ENCODE results near the gene COA8.

Gene COA8

DNA sequence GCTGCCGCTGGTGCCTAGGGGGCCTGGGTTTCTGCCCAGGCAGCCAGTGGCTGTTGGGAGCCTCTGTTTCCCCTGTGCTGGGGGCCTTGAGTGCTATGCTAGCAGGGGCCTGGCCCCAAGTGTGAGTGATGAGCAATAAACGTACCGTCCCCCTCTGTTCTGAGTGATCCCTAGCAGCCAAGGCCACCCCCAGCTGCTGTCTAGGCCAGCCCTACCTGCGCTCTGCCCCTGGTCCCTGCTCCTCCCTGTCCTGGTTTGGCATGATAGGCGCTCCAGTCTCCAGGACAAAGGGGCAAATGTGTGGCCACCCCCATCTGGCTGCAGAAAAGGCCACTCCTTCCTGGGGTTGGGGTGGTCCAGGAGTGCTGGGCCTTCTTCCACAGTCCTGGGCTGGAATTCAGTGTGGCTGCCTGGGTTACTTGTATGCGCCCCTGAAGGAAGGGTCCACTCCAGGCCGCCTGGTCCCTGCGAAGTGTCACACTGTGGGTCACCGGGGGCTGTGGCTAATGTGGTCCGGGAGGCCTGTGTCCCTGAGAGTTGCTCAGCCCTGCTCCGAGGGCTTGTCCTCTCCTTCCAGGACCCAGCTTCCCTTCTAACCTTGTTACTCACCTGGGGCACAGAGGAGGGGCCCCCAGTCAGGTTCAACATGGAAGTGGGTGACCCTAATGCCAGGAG lies 26.7 kb upstream of the COA8 start:
- no peak for DNase-seq

DNA sequence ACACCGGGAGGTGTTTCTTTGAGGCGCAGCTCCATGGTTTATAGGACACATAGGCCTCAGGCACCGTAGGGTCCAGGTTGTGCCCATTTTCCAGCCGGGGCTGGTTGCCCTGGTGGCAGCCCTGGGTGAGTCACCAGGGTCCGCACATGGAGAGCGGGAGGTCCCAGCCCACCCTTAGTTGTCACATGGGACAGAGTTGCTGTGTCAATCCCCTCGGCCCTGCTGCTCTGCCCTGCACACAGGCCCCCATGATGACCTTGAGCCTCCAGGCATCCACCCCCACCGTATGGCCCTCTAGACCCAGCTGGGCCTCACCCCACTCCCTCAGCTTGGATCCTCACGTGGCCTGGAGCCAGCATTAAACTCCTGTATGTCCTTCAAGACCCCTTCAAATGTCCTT lies 26.1 kb upstream of the COA8 start:
- no peak for DNase-seq

DNA sequence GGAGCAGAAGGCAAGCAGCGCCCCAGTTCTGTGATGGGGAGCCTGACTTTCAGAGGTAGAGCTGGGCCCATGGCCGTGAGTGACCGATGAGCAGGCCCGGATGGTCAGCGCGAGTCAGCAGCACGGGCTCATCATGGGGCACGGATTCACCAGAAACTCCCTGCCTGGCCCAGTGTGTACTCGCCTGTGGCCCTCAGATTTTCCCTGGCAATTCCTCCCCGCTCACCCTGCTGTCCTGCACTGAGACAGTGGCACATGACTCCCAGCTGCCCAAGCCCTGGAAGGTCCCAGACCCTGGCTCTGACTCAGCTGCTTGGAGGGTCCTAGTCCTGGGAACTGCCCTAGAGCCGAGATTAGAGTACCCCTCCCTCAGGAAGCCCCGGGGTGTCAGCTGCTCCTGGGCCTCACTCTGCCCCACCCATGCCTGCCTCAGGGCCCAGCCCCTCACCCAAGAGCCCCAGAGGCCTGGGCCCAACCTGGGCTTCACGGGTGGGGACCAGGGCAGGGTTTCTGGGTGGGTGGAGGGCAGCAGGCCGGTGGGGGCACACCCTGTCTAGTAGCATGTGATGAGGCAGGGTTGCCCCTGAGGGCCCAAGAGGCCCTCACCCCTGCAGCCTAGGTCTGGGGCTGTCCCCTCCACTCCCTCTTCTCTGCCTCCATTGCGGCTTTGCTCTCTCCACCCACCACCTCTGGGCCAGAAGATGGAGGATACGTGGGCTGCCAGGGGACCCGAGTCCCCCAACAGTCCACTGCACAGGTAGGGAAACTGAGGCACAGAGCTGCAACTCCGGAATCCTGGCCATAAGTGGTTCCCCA lies 25.4 kb upstream of the COA8 start:
- no peak for DNase-seq

DNA sequence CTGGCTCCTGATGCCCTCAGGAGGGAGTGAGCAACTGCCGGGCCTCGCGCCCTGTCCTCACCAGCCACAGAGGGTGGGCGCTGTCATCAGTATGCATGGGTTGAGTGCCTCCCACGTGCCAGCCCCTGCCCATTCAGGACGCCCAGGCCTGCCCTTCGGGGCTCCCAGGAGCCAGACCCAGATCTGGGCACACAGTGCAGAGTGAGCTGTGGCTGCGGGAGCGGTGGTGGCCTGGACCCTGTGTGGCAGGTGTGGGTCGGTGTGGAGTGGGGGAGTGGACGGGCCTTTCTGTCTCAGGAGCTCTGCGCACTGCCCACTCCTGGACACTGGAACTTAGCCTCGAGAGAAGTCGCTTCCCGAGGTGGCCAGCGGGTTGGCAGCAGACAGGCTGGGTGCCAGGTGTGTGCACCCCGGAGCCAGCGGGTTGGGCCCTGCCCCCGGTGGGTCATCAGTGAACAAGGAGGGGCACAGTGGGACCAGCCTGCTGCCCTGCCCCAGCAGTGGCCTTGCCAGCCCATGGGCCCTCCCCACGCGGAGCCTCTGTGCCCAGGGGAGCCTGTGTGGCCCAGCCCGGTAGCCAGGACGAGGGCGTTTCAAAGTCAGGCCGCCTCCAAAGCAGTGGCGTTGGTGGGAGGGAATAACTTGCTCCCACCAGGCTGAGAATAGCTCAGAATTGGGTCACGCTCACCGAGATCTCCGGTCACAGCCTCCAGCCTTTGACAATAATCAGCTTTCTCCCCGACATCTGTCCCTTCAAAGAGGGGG lies 24.3 kb upstream of the COA8 start:
- peak in 10 of 56 donors; percentile 23 to 65 (median 53) for DNase-seq

DNA sequence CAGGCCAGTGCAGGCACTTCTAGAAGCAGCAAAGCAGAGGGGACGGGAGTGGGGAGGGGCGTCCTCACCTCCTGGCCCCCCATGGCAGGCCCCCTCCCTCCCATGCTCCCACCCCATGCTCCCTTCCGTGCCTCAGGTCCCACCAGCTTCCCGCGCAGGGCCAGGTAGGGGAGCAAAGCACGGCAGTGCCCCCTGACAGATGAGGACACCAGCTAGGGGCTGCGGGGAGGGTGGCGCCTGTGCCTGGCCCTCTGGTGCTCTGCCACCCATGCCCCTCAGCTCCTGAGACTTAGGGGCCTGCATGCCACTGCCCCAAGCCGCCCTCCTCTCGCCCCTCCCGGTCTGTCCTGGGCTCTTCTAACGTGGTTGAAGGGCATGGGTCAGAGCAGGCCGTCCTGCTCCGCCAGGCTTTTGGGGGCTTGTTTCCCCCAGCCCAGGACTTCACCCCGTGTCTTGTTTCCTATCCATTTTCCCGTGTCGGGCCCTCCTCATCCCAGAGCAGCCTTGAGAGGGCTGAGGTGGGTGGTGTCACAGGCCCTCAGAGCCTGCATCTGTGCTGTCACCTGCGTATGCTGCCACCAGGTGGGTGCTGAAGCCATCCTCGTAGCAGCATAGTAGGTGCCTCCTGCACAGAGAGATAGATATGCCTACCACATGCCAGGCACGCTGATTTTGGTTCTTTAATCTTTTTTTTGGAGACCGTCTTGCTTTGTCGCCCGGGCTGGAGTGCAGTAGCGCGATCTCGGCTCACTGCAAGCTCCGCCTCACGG lies 23.5 kb upstream of the COA8 start:
- DNase-seq, result no peak

DNA sequence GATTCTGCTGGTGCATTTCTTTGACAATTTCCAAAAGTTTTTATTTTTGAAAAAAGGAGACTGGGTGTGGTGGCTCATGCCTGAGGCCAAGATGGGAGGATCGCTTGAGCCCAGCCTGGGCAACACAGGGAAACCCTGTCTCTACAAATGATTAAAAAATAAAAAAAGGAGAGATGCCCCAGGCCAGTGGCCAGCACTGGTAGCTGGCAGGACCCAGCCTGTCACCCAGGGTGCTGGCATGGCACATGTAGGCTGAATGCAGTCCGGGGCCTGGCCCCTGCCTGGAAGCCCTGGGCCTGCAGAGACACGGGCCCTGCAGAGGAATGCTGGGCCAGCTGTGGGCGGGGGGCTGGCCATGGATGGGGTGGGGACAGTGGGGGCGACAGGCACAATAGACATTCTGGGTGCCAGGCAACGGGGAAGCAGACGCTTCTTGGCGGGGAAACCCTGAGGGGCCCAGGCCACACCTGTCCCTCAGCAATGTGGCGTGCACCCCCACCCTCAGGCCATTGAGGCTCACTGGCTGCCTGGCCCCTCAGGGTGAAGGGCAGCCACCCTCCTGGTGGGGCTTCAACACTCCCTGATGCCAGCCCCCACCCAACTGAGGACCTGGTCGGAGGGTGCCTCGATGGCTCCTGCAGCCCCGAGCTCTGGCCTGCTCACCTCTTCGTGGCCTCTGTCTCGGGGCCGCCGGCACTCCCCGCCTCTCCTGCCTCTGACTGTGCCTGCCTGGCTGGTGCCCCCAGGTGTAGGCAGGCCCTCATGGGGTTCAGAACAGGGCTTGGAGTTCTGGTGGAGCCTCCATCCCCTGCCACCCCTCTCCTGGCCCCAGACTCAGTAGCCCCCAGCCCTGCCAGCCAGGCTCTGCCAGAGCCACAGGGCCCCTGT lies 21.7 kb upstream of the COA8 start:
- DNase-seq, result peak in 3 of 56 donors; percentile 26 to 53 (median 33)

DNA sequence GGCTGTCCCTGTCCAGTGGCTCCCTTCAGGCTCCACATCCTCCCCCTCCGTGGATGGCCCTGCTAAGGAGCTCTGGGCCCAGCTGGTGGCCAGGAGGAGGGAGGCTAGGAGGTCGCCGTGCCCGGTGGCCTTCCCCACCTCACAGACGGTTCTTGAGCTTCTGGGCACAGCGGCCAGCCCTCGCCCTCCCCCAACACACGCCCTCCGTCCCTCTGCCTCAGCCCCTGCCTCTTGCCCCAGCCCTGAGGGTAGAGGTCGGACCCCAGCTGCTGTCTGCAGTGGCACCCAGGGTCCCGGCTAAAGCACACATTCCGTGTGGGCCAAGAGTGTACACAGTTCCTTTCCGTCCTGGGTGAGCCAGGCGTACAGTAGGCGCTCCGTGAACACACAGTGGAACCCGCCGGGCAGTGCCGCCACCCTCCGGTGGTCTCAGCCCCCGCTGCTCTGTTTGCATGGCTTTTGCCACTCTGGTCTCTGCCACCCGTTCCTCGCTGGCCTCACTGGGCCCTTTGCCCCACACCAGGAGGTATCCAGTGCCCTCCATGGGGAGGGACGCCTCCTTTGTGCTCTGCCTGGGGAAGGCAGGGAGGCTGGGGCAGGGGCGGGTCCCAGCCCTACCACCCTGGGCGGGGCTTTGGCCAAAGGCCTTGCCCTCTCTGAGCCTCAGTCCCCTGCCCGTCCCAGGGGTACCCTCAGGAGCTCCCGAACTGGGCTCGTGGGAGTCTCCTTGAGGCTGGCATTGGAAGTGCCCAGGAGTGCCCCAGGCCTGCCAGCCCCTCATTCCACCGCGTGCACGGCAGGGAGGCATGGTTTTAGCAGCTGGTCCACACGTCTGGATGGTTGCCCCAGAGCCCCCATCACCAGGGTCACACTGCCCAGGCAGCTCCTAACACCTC lies 20.8 kb upstream of the COA8 start:
- peak in 7 of 56 donors; percentile 59 to 76 (median 70) for DNase-seq

DNA sequence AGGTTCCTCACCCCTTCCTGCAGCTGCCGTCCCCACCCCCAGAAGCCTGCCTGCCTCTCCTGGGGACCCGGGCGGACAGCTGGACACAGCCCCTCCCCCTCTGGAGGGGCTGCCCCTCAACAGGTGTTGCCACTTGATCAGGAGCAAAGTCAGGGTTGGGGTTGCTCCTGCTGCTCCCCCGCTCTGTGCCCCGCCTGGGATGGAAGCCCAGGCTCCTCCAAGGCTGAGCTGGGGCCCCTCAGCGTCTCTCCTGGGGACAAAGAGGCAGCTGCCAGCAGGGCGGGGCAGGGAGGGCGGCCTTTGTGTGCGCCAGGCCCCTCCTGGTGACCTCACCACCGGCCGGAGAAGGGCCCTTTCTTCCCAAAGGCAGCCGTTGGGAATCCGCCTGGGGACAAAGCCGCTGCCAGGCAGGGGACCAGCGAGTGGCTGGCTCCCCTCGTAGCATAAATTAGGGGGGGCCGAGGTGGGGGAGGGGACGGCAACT lies 20.1 kb upstream of the COA8 start:
- DNase-seq, result peak in 55 of 56 donors; percentile 66 to 97 (median 88)

DNA sequence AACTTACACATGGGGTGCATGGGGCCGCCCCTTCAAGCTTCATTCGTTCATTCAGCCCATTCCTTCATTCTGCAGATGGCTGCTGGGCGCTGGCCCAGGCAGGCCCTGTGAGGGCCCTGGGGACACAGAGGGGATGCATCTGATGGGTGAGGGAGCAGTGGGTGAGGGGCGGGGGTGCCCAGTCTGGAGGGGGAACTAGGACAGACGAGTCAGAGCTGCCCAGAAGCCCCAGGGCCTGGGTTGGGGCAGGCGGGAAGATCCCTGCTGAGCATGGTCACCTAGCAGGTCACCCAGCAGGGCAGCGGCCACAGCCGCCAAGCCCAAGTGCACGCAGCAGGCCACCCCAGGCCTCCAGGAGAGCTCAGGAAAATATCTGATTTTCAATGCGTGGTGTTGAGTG lies 19.6 kb upstream of the COA8 start:
- peak in 20 of 56 donors; percentile 66 to 87 (median 80) for DNase-seq

DNA sequence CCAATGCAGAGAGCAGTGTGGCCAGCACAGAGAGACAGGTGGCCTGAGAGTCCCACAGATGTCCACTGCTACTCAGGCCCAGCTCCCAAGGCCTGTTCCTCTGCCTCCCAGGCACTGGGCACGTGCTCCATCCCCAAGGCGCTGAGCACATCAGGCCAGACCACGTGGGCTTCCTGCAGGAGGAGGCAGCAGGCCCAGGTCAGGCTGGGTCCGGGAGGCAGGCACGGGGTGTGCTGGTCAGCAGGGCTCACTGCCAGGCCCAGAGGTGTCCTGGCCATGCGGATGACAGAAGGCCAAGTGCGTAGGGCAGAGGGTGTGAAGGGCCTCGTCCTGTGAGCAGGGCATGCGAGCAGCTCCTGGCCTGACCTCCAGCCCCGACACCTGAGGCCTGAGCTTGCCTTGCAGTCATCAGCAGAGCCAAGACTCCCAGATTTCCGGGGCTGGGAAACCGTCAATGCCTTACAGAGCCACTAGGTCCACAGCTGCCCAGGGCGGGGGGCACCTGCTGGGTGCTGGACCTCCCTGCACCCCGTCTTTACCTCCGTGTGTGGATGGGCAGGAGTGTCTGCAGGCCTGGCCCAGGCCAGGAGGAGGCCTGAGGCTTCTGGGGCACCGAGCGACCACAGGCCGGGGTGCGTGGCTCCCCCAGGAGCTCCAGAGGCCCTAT lies 18.9 kb upstream of the COA8 start:
- peak in 15 of 56 donors; percentile 33 to 72 (median 59) for DNase-seq

DNA sequence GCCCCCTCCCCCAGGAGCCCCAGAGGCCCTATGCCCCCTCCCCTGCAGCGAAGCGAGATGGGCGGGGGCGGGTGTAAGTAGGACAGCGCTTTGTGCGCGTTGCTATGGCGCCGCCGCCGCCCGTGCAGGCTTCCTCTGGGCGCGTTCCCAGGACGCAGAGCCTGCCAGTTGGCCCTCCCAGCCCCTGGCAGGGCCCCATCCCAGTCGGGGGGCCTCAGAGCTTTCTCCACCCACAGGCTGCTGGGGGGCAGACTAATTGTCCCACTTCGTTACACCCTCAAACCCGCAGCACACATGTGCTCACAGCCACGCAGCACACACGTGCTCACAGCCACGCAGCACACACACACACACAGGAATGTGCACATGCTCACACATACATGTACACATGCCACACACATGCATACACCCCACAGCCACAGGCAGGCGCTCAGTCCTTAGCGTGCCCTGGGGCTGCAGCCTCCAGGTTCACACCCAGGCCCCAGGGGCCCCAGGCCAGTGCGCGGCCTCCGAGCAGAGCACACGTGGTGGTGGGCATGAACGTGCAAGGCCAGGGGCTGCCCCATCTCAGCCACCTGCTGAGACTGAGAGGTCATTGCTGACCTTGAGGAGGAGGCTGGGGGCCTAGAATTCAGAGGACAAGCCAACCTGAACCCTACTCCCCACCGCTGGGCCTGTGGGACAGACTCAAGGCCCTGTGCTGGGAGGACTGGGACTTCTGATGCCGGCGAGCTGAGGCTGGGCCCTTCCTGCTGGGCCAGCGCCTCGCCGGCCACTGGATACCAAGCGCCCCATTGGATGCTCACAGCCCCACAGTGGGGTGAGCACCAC lies 18.2 kb upstream of the COA8 start:
- DNase-seq, result peak in 52 of 56 donors; percentile 51 to 92 (median 80)

DNA sequence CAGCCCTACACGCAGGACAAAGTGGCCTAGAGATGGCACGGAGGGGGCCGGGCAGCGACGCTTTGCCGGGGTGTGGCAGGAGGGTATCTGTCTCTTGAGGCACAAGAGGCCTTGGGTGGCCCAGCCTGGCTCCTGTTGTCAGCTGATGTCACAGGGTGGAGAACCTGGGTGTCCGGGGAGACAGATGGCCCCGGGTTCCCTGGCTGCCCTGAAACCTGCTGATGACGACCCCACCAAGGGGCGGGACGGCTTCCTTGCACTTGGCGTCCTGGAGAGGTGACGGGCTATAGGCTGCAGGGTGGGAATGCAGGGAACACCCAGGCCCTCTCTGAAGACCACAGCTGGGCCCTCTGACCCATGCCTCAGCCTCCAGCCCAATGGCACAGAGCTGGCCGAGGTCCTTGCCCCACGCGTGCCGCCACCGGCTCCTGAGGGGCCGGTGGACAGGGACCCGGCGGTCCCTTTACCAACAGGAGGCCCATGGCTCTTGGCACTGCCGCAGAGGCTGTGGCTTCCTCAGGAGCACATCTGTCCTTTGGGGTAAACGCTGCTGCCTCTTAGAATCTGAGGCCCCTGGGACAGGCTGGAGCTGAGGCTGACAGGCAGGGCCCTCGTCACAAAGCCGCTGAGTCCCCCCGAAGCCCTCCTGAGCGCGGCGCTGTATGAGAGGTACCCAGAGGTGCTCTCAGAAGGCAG lies 17.4 kb upstream of the COA8 start:
- DNase-seq, result no peak

DNA sequence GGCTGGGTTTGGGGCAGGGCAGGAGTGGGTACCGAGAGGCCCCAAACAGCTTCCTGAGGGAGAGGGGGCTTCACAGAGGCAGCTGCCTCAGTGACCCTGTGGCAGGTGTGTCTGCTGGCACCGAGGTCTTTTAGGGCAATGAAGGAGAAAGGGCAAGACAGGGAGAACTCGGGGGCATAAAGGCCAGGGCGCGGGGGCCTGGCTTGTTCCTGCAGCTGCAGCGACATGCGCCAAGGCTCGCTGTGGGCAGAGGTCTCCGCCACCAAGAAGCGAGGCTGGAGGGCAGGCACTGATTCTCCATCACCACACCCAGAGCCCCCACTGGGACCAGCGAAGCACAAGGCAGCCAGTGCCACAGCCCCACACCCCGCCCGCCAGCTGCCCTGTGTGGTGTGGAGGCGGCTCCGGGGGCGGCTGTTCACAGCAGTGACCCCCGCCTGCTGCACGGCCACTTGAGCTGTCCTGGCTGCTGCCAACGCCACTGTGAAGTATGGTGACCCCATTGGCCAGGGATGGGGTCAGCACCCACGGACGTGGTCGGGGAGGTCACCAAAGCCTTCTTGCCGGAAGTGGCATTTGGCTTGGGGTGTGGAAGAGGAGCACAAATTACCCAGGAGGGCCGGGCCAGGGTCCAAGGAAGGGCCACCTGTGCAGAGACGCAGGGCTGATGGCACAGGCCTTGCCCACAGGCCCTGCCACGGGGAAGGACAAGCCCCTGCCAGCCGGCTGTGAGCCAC lies 16.7 kb upstream of the COA8 start:
- no peak for DNase-seq

DNA sequence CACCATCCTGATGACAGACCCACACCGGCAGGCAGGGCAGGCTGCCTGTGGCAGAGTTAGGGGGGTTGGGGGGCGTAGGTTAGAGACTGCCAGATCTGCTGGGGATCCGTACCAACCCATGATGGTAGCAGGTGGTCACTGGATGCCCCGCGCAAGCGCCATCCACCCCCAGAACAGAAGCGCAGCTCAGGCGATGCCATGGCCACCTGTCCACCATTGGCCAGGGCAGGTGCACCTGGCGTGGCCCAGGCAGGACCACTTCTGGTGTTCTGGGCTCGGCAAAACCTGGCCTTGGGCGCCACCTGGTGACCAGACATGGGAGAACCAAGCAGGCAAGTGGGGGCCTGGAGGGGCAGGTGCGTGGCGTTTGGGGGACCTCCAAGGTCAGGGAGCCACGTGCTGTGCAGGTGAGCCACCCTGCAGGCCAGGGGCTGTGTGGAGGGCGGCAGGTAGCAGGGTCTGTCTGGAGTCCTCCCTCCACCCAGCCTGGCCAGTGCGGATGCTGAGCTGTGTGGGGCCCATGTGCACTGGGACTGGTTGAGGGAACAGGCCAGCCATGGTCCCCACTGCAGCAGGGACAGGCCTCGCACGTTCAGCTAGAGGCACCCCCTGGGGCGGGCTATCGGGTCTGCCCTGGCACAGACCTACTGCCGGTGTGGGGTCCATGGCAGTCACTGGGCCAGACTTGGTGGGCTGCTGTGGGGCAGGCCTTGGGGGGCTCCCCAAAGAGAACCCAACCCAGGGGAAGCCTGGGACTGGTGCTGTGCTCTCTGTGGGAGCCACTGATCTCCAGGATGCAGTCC lies 15.9 kb upstream of the COA8 start:
- DNase-seq, result peak in 49 of 56 donors; percentile 35 to 85 (median 64)

DNA sequence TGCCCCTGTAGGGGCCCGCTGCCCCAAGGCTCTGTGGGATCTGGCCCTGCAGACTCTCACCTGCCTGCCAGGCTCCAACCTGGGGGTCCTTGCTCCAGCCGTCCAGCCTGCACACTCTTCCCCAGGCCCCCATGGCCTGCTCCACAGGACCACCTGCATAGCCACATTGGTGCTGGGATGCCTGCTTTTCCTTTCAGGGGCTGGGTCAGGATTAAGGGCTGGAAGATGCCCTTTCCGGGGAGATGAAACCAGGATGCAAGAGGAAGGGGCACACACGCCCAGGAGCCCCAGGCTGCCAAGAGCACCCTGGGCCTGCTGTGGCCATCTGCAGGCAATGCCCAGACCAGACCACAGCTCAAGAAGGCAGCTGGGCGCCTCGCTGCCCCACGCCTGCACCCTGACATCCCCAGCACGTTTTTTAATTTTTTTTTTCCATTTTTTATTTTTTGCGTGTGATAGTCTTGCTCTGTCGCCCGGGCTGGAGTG lies 15.3 kb upstream of the COA8 start:
- DNase-seq, result no peak

Measured in amygdala (tissue), 56 donors.